Heart left ventricle (tissue), 16 donors: ENCODE measurements around the gene TFEB. TPM values are rescaled to one million over a fixed set of nuclear protein-coding genes. Genes with fewer than 3 reads are reported as not detected.

Experiments used
- ATAC-seq, 4 donors: fragments of 200-7000 bp; cut with Tn5 transposase; one replicate each; pipeline ENCODE4 v1.9.1; 2020 to 2022; ENCODE audit warnings: moderate library complexity in 4 of 4, mild to moderate bottlenecking in 3 of 4, moderate number of reproducible peaks in 1 of 4
- DNase-seq, 5 donors: peaks; one replicate each; pipeline ENCODE4 v3.0.0-alpha.2; 2020
- H3K27ac ChIP-seq, 12 donors: fragments of 200-600 bp; sonication (generic) in 4 of 12; one replicate each; pipeline versions ENCODE4 v1.5.0 to v1.8.0; 2016 to 2022; ENCODE audit warnings: mild to moderate bottlenecking in 2 of 12
- H3K27me3 ChIP-seq, 9 donors: fragments of 200-600 bp; sonication (generic) in 2 of 9; one replicate each; pipeline versions ENCODE4 v1.5.1 to v1.8.0; 2016 to 2022; ENCODE audit warnings: mild to moderate bottlenecking in 3 of 9
- H3K36me3 ChIP-seq, 9 donors: fragments of 200-600 bp; sonication (generic) in 2 of 9; one replicate each; pipeline versions ENCODE4 v1.5.0 to v1.8.0; 2018 to 2022; ENCODE audit warnings: mild to moderate bottlenecking in 2 of 9
- H3K4me1 ChIP-seq, 12 donors: fragments of 200-600 bp; sonication (generic) in 4 of 12; one replicate each; pipeline versions ENCODE4 v1.5.0 to v1.8.0; 2016 to 2022; ENCODE audit warnings: mild to moderate bottlenecking in 3 of 12
- H3K4me3 ChIP-seq, 12 donors: fragments of 200-600 bp; sonication (generic) in 4 of 12; one replicate each; pipeline versions ENCODE4 v1.5.0 to v1.8.0; 2017 to 2022; ENCODE audit warnings: mild to moderate bottlenecking in 9 of 12, moderate library complexity in 4 of 12
- H3K9me3 ChIP-seq, 12 donors: fragments of 200-600 bp; sonication (generic) in 4 of 12; one replicate each; pipeline versions ENCODE4 v1.5.0 to v1.8.0; 2016 to 2022; ENCODE audit warnings: mild to moderate bottlenecking in 1 of 12
- CTCF ChIP-seq, 12 donors: fragments of 200-600 bp; sonication (generic) in 4 of 12; IDR thresholded peaks; one replicate each; pipeline versions ENCODE4 v1.5.0 to v1.8.0; 2018 to 2022; ENCODE audit warnings: antibody characterized with exemption in 12 of 12, mild to moderate bottlenecking in 5 of 12
- POLR2A ChIP-seq, 2 donors: fragments of 450-650 bp; IDR thresholded peaks; one replicate each; pipeline ENCODE4 v1.6.1; 2017; ENCODE audit warnings: antibody characterized with exemption in 2 of 2, mild to moderate bottlenecking in 2 of 2, moderate library complexity in 2 of 2
- WGBS, 4 donors: extraction: QIAGEN DNeasy Blood & Tissue Kit in 2 of 4; methylation state at CpG; one replicate each; pipeline versions ENCODE4 v1.1.5 to v1.1.7; 2013 to 2018; 5-methylcytosine and 5-hydroxymethylcytosine counted together
- intact Hi-C, 10 donors: fragments of 100-400 bp; cut with DNase I; formaldehyde crosslinking; loops; one replicate each; pipeline versions ENCODE4 v1.11.1 to v1.14.2; 2022
- polyA plus RNA-seq, 2 donors: library from polyadenylated mRNA; stranded (reverse); fragments of 200-250 nt; gene quantifications; one replicate each; pipeline ENCODE4 v1.2.3, GENCODE V29; 2013
- total RNA-seq, 9 donors: library from RNA; depleted of rRNA in 2 of 9; stranded (reverse); fragments of >200 nt in 2 of 9; fragmentation: NEBNext Ultra II Directional in 3 of 9; extraction: Animal tissue kit (Norgen Biotek cat#: 25700) in 3 of 9; gene quantifications; one replicate each; pipeline versions ENCODE4 v1.1.0 to v1.2.4, GENCODE V29; 2016 to 2023
- donor health status: ischemic (EF 13 %, LVEDD 7.1; RV severe dilation, severe dysfunction).
- donor health status: healthy with polysubstance abuse.
- donor health status: DM: no; HTN: yes; CAD: no.
- donor health status: DM: no; HTN: no; CAD: no.
- donor health status: ischemic (EF 25% LVEDD 6.9; RV normal size, moderate dysfunction).
- donor health status: ischemic (EF 25% LVEDD 5.7; RV mildly dilated, moderate dysfunction).
- donor health status: healthy.
- donor health status: DM: yes; HTN: yes; CAD: no.
- donor health status: ischemic (EF 35%, LVEDD 5.7; RV mildly dilated, moderate dysfunction).
- donor health status: nonischemic (EF 11% LVEDD 7.7; RV severe dilation, severe dysfunction).
- donor health status: DM: yes; HTN: yes; CAD: no.
- donor health status: PGD.
- donor health status: ischemic (EF 29% LVEDD 5.4; RV normal size, mild dysfunction).
- donor health status: nonischemic (EF 23%, LVEDD 6.1; RV moderate dilation, normal function).

Gene TFEB
- total and polyA plus RNA-seq, 11 donors = 26.2 to 47.2 (median 40.4) TPM

- no peak overlapping the region for H3K4me3 ChIP-seq
- intact Hi-C loops = loop anchor here in 8 of 10 donors (2.0 to 10.0 kb wide), 11 partner anchors 38 to 442 kb away; partner anchors contain the start of genes TFEB (in 5 of the 8) and MRPS10 (in 1 of the 8)
- no peak overlapping the region for H3K27ac ChIP-seq
- TF ChIP-seq POLR2A (IDR thresholded peaks at IDR 0.05) (no peak), CTCF (IDR thresholded peaks at IDR 0.05) (no peak)
- ATAC-seq (no peak), DNase-seq (no peak)
- H3K27me3 ChIP-seq = no peaks in the 10 kb centered on the region
- H3K9me3 ChIP-seq = no peaks in the 10 kb centered on the region
- H3K36me3 ChIP-seq = peaks cover 0 to 74% (median 65%) of the 10 kb centered on the region in 9 donors
- H3K4me1 ChIP-seq = peaks cover 0 to 27% (median 10%) of the 10 kb centered on the region in 12 donors
- WGBS, 4 donors = 82 to 86% (median 85%) methylated on average over 13 of the region's 13 CpGs
Observed at GRCh38 chr6:41775293-41775882, 40.0 kb upstream of the TFEB start.

GRCh38 chr6:41774841-41775240 is 39.4 kb upstream of the TFEB start:
- no peak overlapping the region for H3K27ac ChIP-seq
- TF ChIP-seq POLR2A (IDR thresholded peaks at IDR 0.05) (no peak), CTCF (IDR thresholded peaks at IDR 0.05) (no peak)
- 84 to 94% (median 88%) methylated on average over 3 of the region's 3 CpGs for WGBS, 4 donors
- ATAC-seq (no peak), DNase-seq (no peak)
- H3K9me3 ChIP-seq = no peaks in the 10 kb centered on the region
- intact Hi-C loops = loop anchor here in 8 of 10 donors (2.0 to 10.0 kb wide), 11 partner anchors 38 to 442 kb away; partner anchors contain the start of genes TFEB (in 6 of the 8) and MRPS10 (in 1 of the 8)
- peaks cover 0 to 27% (median 10%) of the 10 kb centered on the region in 12 donors for H3K4me1 ChIP-seq
- H3K27me3 ChIP-seq = no peaks in the 10 kb centered on the region
- H3K4me3 ChIP-seq = no peak overlapping the region
- H3K36me3 ChIP-seq = peaks cover 0 to 79% (median 66%) of the 10 kb centered on the region in 9 donors

- intact Hi-C loops = loop anchor here in 5 of 10 donors (5.0 to 10.0 kb wide), 5 partner anchors 34 to 407 kb away; partner anchors contain the start of gene TFEB (in 1 of the 5)
Observed at GRCh38 chr6:41771058-41771983, 35.9 kb upstream of the TFEB start.

More at GRCh38 chr6:41771058-41771983, 35.9 kb upstream of the TFEB start:
- WGBS, 4 donors = 86 to 92% (median 89%) methylated on average over 28 to 29 of the region's 29 CpGs
- DNase-seq (no peak), ATAC-seq (no peak)
- Histone ChIP-seq H3K36me3 (peaks cover 0 to 71% (median 58%) of the 10 kb centered on the region in 9 donors), H3K27ac (no peak overlapping the region), H3K4me1 (peaks cover 0 to 28% (median 18%) of the 10 kb centered on the region in 12 donors), H3K27me3 (no peaks in the 10 kb centered on the region), H3K4me3 (no peak overlapping the region), H3K9me3 (no peaks in the 10 kb centered on the region)
- no peak for TF ChIP-seq CTCF (IDR thresholded peaks at IDR 0.05)
- no peak for TF ChIP-seq POLR2A (IDR thresholded peaks at IDR 0.05)
